Measurements from ENCODE around the gene BAHCC1. TPM values are rescaled to one million over a fixed set of nuclear protein-coding genes. Genes with fewer than 3 reads are reported as not detected.
A peak's percentile ranks its signal among the peaks of the same experiment; 100 is the strongest.

The BAHCC1 gene
- total and polyA plus RNA-seq, 9 donors: 6.9 to 17.4 (median 14.7) TPM

GRCh38 chr17:81486199-81486810, 91.0 kb downstream of the BAHCC1 start:
- peaks cover 14% of the 10 kb centered on the region for H3K27me3 ChIP-seq (ENCODE audit: control insufficient read depth, insufficient read depth, low read length)
- no peak overlapping the region for H3K4me3 ChIP-seq (ENCODE audit: low read length)
- H3K9me3 ChIP-seq (replicated peaks; ENCODE audit: control insufficient read depth, low read depth, low read length): no peaks in the 10 kb centered on the region
- no peaks in the 10 kb centered on the region for H3K36me3 ChIP-seq (ENCODE audit: control insufficient read depth, insufficient read depth, low read length)
- 83% methylated on average over 3 of the region's 17 CpGs for WGBS (ENCODE audit: insufficient coverage)
- peak overlapping the region; percentile 77 for H3K27ac ChIP-seq (ENCODE audit: low read length)
- DNase-seq: no peak
- peaks cover 59% of the 10 kb centered on the region for H3K4me1 ChIP-seq (ENCODE audit: control insufficient read depth, insufficient read depth, low read length)

DNA sequence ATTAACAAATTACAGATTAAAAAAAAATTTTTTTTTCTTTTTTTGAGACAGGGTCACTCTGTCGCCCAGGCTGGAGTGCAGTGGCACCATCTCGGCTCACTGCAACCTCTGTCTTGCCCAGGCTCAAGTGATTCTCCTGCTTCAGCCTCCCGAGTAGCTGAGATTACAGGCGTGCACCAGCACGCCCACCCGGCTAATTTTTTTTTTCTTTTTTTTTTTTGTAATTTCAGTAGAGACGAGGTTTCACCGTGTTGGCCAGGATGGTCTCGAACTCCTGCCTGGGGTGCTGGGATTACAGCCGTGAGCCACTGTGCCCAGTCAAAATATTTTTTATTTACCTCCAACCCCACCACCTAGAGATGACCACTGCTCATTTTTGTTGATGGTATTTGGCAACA, 91.8 kb downstream of the BAHCC1 start:
- H3K27me3 ChIP-seq (ENCODE audit: control insufficient read depth, insufficient read depth, low read length): peaks cover 16% of the 10 kb centered on the region
- WGBS (ENCODE audit: insufficient coverage): 94% methylated on average over 2 of the region's 10 CpGs
- peak overlapping the region; percentile 77 for H3K27ac ChIP-seq (ENCODE audit: low read length)
- peaks cover 56% of the 10 kb centered on the region for H3K4me1 ChIP-seq (ENCODE audit: control insufficient read depth, insufficient read depth, low read length)
- DNase-seq: no peak
- peak overlapping the region; percentile 42 for H3K4me3 ChIP-seq (ENCODE audit: low read length)
- H3K9me3 ChIP-seq (replicated peaks; ENCODE audit: control insufficient read depth, low read depth, low read length): no peaks in the 10 kb centered on the region
- no peaks in the 10 kb centered on the region for H3K36me3 ChIP-seq (ENCODE audit: control insufficient read depth, insufficient read depth, low read length)

- H3K27ac ChIP-seq (ENCODE audit: low read length): peak overlapping the region; percentile 62
- DNase-seq: peak; percentile 92
- WGBS (ENCODE audit: insufficient coverage): 4% methylated on average over 87 of the region's 87 CpGs
- H3K9me3 ChIP-seq (replicated peaks; ENCODE audit: control insufficient read depth, low read depth, low read length): no peaks in the 10 kb centered on the region
- no peaks in the 10 kb centered on the region for H3K36me3 ChIP-seq (ENCODE audit: control insufficient read depth, insufficient read depth, low read length)
- H3K4me3 ChIP-seq (ENCODE audit: low read length): peak overlapping the region; percentile 67
- H3K27me3 ChIP-seq (ENCODE audit: control insufficient read depth, insufficient read depth, low read length): peaks cover 17% of the 10 kb centered on the region
- peaks cover 50% of the 10 kb centered on the region for H3K4me1 ChIP-seq (ENCODE audit: control insufficient read depth, insufficient read depth, low read length)
Measured at GRCh38 chr17:81487487-81488275, 92.4 kb downstream of the BAHCC1 start.

DNA sequence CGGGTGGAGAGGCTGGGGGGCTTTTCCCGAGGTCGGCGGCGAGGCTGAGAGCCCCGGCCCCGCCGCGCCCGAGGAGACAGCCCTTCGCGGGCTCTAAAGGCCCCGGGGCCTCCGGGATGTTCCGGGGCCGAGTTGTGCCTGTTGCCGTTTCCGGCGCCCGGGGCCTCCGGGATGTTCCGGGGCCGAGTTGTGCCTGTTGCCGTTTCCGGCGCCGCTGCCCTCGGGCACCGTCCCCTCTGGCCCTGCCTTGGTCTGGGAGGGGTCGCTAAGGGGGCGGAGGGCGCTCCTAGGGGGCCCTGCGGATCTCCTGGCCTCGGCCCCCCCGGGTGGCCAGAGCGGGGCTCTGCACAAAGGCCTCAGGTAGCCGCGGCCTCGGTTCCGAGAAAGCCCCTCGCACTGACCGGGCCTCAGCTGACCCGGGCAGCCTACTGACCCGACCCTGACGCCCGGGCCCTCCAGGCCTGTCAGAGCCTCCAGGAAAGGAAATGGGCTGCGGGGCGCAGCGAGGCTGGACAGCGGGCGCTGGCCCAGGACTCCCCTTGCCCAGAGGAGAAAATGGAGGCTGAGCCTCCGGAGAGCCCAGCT, 93.1 kb downstream of the BAHCC1 start:
- 6% methylated on average over 49 of the region's 52 CpGs for WGBS (ENCODE audit: insufficient coverage)
- DNase-seq: no peak
- peaks cover 17% of the 10 kb centered on the region for H3K27me3 ChIP-seq (ENCODE audit: control insufficient read depth, insufficient read depth, low read length)

GRCh38 chr17:81489012-81489997, 94.0 kb downstream of the BAHCC1 start:
- Histone ChIP-seq H3K36me3 (ENCODE audit: control insufficient read depth, insufficient read depth, low read length) (no peaks in the 10 kb centered on the region), H3K4me3 (ENCODE audit: low read length) (no peak overlapping the region), H3K4me1 (ENCODE audit: control insufficient read depth, insufficient read depth, low read length) (peaks cover 37% of the 10 kb centered on the region), H3K27me3 (ENCODE audit: control insufficient read depth, insufficient read depth, low read length) (peaks cover 20% of the 10 kb centered on the region), H3K9me3 (replicated peaks; ENCODE audit: control insufficient read depth, low read depth, low read length) (no peaks in the 10 kb centered on the region), H3K27ac (ENCODE audit: low read length) (no peak overlapping the region)
- DNase-seq: no peak
- WGBS (ENCODE audit: insufficient coverage): 49% methylated on average over 23 of the region's 27 CpGs

More for the DNA sequence above, 93.1 kb downstream of the BAHCC1 start:
- H3K4me3 ChIP-seq (ENCODE audit: low read length): peak overlapping the region; percentile 67
- H3K4me1 ChIP-seq (ENCODE audit: control insufficient read depth, insufficient read depth, low read length): peaks cover 43% of the 10 kb centered on the region
- no peaks in the 10 kb centered on the region for H3K36me3 ChIP-seq (ENCODE audit: control insufficient read depth, insufficient read depth, low read length)
- peak overlapping the region; percentile 62 for H3K27ac ChIP-seq (ENCODE audit: low read length)
- no peaks in the 10 kb centered on the region for H3K9me3 ChIP-seq (replicated peaks; ENCODE audit: control insufficient read depth, low read depth, low read length)

GRCh38 chr17:81489998-81490992, 95.0 kb downstream of the BAHCC1 start:
- no peaks in the 10 kb centered on the region for H3K36me3 ChIP-seq (ENCODE audit: control insufficient read depth, insufficient read depth, low read length)
- no peak overlapping the region for H3K4me3 ChIP-seq (ENCODE audit: low read length)
- peaks cover 37% of the 10 kb centered on the region for H3K4me1 ChIP-seq (ENCODE audit: control insufficient read depth, insufficient read depth, low read length)
- peaks cover 24% of the 10 kb centered on the region for H3K27me3 ChIP-seq (ENCODE audit: control insufficient read depth, insufficient read depth, low read length)
- WGBS (ENCODE audit: insufficient coverage): 37% methylated on average over 7 of the region's 14 CpGs
- no peak overlapping the region for H3K27ac ChIP-seq (ENCODE audit: low read length)
- no peak for DNase-seq
- no peaks in the 10 kb centered on the region for H3K9me3 ChIP-seq (replicated peaks; ENCODE audit: control insufficient read depth, low read depth, low read length)

GRCh38 chr17:81491181-81491581, 95.9 kb downstream of the BAHCC1 start:
- peaks cover 37% of the 10 kb centered on the region for H3K4me1 ChIP-seq (ENCODE audit: control insufficient read depth, insufficient read depth, low read length)

GRCh38 chr17:81491761-81492160, 96.5 kb downstream of the BAHCC1 start:
- Histone ChIP-seq H3K36me3 (ENCODE audit: control insufficient read depth, insufficient read depth, low read length) (no peaks in the 10 kb centered on the region), H3K27me3 (ENCODE audit: control insufficient read depth, insufficient read depth, low read length) (peaks cover 24% of the 10 kb centered on the region), H3K4me1 (ENCODE audit: control insufficient read depth, insufficient read depth, low read length) (peaks cover 37% of the 10 kb centered on the region), H3K27ac (ENCODE audit: low read length) (no peak overlapping the region), H3K9me3 (replicated peaks; ENCODE audit: control insufficient read depth, low read depth, low read length) (no peaks in the 10 kb centered on the region), H3K4me3 (ENCODE audit: low read length) (no peak overlapping the region)
- 9% methylated on average over 4 of the region's 5 CpGs for WGBS (ENCODE audit: insufficient coverage)
- DNase-seq: no peak

More at GRCh38 chr17:81491181-81491581, 95.9 kb downstream of the BAHCC1 start:
- WGBS (ENCODE audit: insufficient coverage): 20% methylated on average over 4 of the region's 5 CpGs
- Histone ChIP-seq H3K27me3 (ENCODE audit: control insufficient read depth, insufficient read depth, low read length) (peaks cover 24% of the 10 kb centered on the region), H3K4me3 (ENCODE audit: low read length) (no peak overlapping the region), H3K9me3 (replicated peaks; ENCODE audit: control insufficient read depth, low read depth, low read length) (no peaks in the 10 kb centered on the region), H3K27ac (ENCODE audit: low read length) (no peak overlapping the region), H3K36me3 (ENCODE audit: control insufficient read depth, insufficient read depth, low read length) (no peaks in the 10 kb centered on the region)
- no peak for DNase-seq

DNA sequence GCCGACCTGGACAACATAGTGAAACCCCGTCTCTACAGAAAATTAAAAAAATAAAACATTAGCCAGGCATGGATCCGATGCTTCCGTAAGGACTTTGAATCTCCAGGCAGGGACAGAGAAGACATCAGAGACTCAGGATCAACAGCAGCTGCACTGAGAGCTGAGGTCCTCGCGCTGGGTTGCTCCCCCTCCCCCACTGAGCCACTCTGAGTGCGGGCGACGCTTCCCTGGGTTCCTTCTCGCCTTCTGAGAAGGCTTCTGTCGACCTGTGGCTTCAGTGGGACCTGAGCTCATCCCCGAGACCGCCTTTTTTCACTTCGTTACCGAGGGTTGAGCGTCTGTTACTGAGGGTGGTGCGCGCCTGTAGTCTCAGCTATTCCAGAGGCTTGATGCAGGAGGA, 96.9 kb downstream of the BAHCC1 start:
- 42% methylated on average over 15 of the region's 18 CpGs for WGBS (ENCODE audit: insufficient coverage)
- no peak for DNase-seq
- Histone ChIP-seq H3K4me1 (ENCODE audit: control insufficient read depth, insufficient read depth, low read length) (peaks cover 36% of the 10 kb centered on the region), H3K36me3 (ENCODE audit: control insufficient read depth, insufficient read depth, low read length) (no peaks in the 10 kb centered on the region), H3K4me3 (ENCODE audit: low read length) (no peak overlapping the region), H3K27me3 (ENCODE audit: control insufficient read depth, insufficient read depth, low read length) (peaks cover 24% of the 10 kb centered on the region), H3K27ac (ENCODE audit: low read length) (no peak overlapping the region), H3K9me3 (replicated peaks; ENCODE audit: control insufficient read depth, low read depth, low read length) (no peaks in the 10 kb centered on the region)

Measured in muscle of leg (tissue), 11 donors.